ENCODE measurements around the gene GRPR. TPM values are rescaled to one million over a fixed set of nuclear protein-coding genes. Genes with fewer than 3 reads are reported as not detected.

The GRPR gene
- total and polyA plus RNA-seq, 10 of the 15 experiments (the other 5 are each of a cell fraction or from before 2014, with no cell fraction given), result 0.10 to 3.7 (median 0.21) TPM; not detected in 1

GRCh38 chrX:16103625-16104024, 19.7 kb upstream of the GRPR start:
- TF ChIP-seq CREM (IDR thresholded peaks at IDR 0.05; ENCODE audit: low read depth), result no peak
- TF ChIP-seq MEF2A (IDR thresholded peaks at IDR 0.05; ENCODE audit: insufficient read depth, low read depth, low read length), result no peak
- TF ChIP-seq NR2C1 (IDR thresholded peaks at IDR 0.05), result no peak
- TF ChIP-seq CBFB (IDR thresholded peaks at IDR 0.05; ENCODE audit: low read depth), result no peak
- TF ChIP-seq NFXL1 (IDR thresholded peaks at IDR 0.05; ENCODE audit: borderline replicate concordance), result no peak
- TF ChIP-seq MYC (IDR thresholded peaks at IDR 0.05; ENCODE audit: insufficient read depth, insufficient read length, insufficient replicate concordance, low read length, severe bottlenecking), result no peak
- no peak for TF ChIP-seq BCL3 (IDR thresholded peaks at IDR 0.05; ENCODE audit: borderline replicate concordance, insufficient read depth, low read depth, low read length, poor library complexity, severe bottlenecking)
- no peak for TF ChIP-seq ZNF217 (IDR thresholded peaks at IDR 0.05)
- no peak for TF ChIP-seq POU2F2 (IDR thresholded peaks at IDR 0.05; ENCODE audit: borderline replicate concordance, low read depth, low read length)
- TF ChIP-seq RUNX3 (IDR thresholded peaks at IDR 0.05; ENCODE audit: low read length), result peak; percentile 4; the same call in 1 of the 2 replicates
- TF ChIP-seq BRCA1 (IDR thresholded peaks at IDR 0.05; ENCODE audit: low read depth, low read length), result no peak
- TF ChIP-seq GABPA (IDR thresholded peaks at IDR 0.05; ENCODE audit: low read depth), result no peak
- TF ChIP-seq NFIC (IDR thresholded peaks at IDR 0.05; ENCODE audit: low read depth, low read length), result peak; percentile 57; the same call in 1 of the 2 replicates
- TF ChIP-seq ZNF207 (IDR thresholded peaks at IDR 0.05; ENCODE audit: borderline replicate concordance), result no peak
- TF ChIP-seq SIN3A (IDR thresholded peaks at IDR 0.05; ENCODE audit: low read depth, low read length), result no peak
- no peak for TF ChIP-seq TARDBP (IDR thresholded peaks at IDR 0.05; ENCODE audit: borderline replicate concordance)
- TF ChIP-seq ZNF592 (IDR thresholded peaks at IDR 0.05), result no peak
- no peak for TF ChIP-seq SMAD1 (IDR thresholded peaks at IDR 0.05; ENCODE audit: low read depth, partially characterized antibody)
- peak; percentile 46 for TF ChIP-seq JUNB (IDR thresholded peaks at IDR 0.05)
- no peak for TF ChIP-seq ZNF622 (IDR thresholded peaks at IDR 0.05)
- 17% methylated on average over 4 of the region's 4 CpGs for WGBS (ENCODE audit: insufficient coverage, insufficient replicate concordance, low lambda C conversion rate, missing lambda C conversion rate)
- H4K20me1 ChIP-seq (ENCODE audit: control insufficient read depth, insufficient read depth), result no peaks in the 10 kb centered on the region
- H3K4me2 ChIP-seq (ENCODE audit: control insufficient read depth, insufficient read depth), result peak overlapping the region; percentile 66; the same call in 1 of the 2 replicates
- in situ Hi-C loops (cut with MboI) (no loop called here), intact Hi-C loops (cut with micrococcal nuclease; ENCODE audit: unreplicated experiment) (no loop called here)
- no peaks in the 10 kb centered on the region for H3K79me2 ChIP-seq (ENCODE audit: control insufficient read depth, insufficient read depth, low read length)
- ChIA-PET RAD21 (ENCODE audit: unreplicated experiment) (interaction anchor here (0.8 kb wide), 1 partner anchor 9 kb away, joined by 5 read pairs; no protein-coding TSS in a partner anchor), SMC1A (ENCODE audit: uncharacterized antibody, unreplicated experiment) (interaction anchor here (2.2 kb wide), 1 partner anchor 9 kb away, joined by 9 read pairs; no protein-coding TSS in a partner anchor), POLR2A (interaction anchor here (0.7 kb wide), 1 partner anchor 34 kb away, joined by 4 read pairs; no protein-coding TSS in a partner anchor), CTCF (interaction anchor here (2.1 kb wide), 1 partner anchor 34 kb away, joined by 5 read pairs; no protein-coding TSS in a partner anchor)
- no peak for FAIRE-seq
- H2AFZ ChIP-seq (ENCODE audit: control insufficient read depth, low read depth, low read length), result no peak overlapping the region
- peak overlapping the region; percentile 56 for H3K27ac ChIP-seq (ENCODE audit: control insufficient read depth, insufficient read depth)
- peak; percentile 71 for ATAC-seq
- peaks cover 5% of the 10 kb centered on the region; the same call in 2 of the 3 replicates for H3K9me3 ChIP-seq (replicated peaks; ENCODE audit: control insufficient read depth, insufficient read depth, low read length)
- H3K27me3 ChIP-seq (replicated peaks in 1 of 2; ENCODE audit: control insufficient read depth in 2 of 2, insufficient read depth in 2 of 2, low read length in 1 of 2), result no peaks in the 10 kb centered on the region
- no peaks in the 10 kb centered on the region for H3K36me3 ChIP-seq (ENCODE audit: control insufficient read depth in 2 of 2, insufficient read depth in 2 of 2, low read length in 1 of 2)
- peaks cover 3% of the 10 kb centered on the region; the same call in 1 of the 2 replicates for H3K4me1 ChIP-seq (ENCODE audit: control insufficient read depth, insufficient read depth, low read length)
- H3K9ac ChIP-seq (ENCODE audit: control insufficient read depth, insufficient read depth, low read length), result no peak overlapping the region; the same call in 1 of the 2 replicates
- no TSS peak for BruUV-seq (replicated peaks)
- no peak overlapping the region for H3K4me3 ChIP-seq
- no peak for DNase-seq (ENCODE audit: low read depth, low spot score)
